ENCODE measurements around the gene KEAP1. TPM values are rescaled to one million over a fixed set of nuclear protein-coding genes. Genes with fewer than 3 reads are reported as not detected.

The KEAP1 gene
- total and polyA plus RNA-seq, 3 donors from 2014 or later, result 40.7 to 61.0 (median 54.1) TPM

- TF ChIP-seq POLR2A (IDR thresholded peaks at IDR 0.05), result no peak
- no peak for TF ChIP-seq CTCF (IDR thresholded peaks at IDR 0.05)
Observed at GRCh38 chr19:10449037-10449436, 54.1 kb downstream of the KEAP1 start.

GRCh38 chr19:10442698-10443097, 60.5 kb downstream of the KEAP1 start:
- no peaks in the 10 kb centered on the region for H3K9me3 ChIP-seq
- no peaks in the 10 kb centered on the region for H3K36me3 ChIP-seq (ENCODE audit: low read depth, missing control alignments)
- no peak overlapping the region for H3K27ac ChIP-seq
- DNase-seq, result no peak
- H3K27me3 ChIP-seq, result no peaks in the 10 kb centered on the region
- WGBS, 2 donors, result 89 to 92% methylated on average over 3 of the region's 3 CpGs
- no peak overlapping the region for H3K4me3 ChIP-seq
- TF ChIP-seq POLR2A (IDR thresholded peaks at IDR 0.05) (no peak), CTCF (IDR thresholded peaks at IDR 0.05) (no peak)
- intact Hi-C loops (cut with DNase I; ENCODE audit: low total_unique reads), result no loop called here
- H3K4me1 ChIP-seq, result no peaks in the 10 kb centered on the region

More at GRCh38 chr19:10449037-10449436, 54.1 kb downstream of the KEAP1 start:
- Histone ChIP-seq H3K27ac (no peak overlapping the region), H3K27me3 (no peaks in the 10 kb centered on the region), H3K36me3 (ENCODE audit: low read depth, missing control alignments) (no peaks in the 10 kb centered on the region), H3K9me3 (no peaks in the 10 kb centered on the region), H3K4me1 (no peaks in the 10 kb centered on the region), H3K4me3 (no peak overlapping the region)
- no peak for DNase-seq
- intact Hi-C loops (cut with DNase I; ENCODE audit: low total_unique reads), result no loop called here
- 87 to 97% methylated on average over 7 of the region's 7 CpGs for WGBS, 2 donors

- no peak overlapping the region for H3K4me3 ChIP-seq
- no peak for TF ChIP-seq CTCF (IDR thresholded peaks at IDR 0.05)
- TF ChIP-seq POLR2A (IDR thresholded peaks at IDR 0.05), result no peak
- no peaks in the 10 kb centered on the region for H3K9me3 ChIP-seq
- intact Hi-C loops (cut with DNase I; ENCODE audit: low total_unique reads), result no loop called here
- H3K27me3 ChIP-seq, result no peaks in the 10 kb centered on the region
- no peak for DNase-seq
- 84 to 88% methylated on average over 5 of the region's 5 CpGs for WGBS, 2 donors
- no peaks in the 10 kb centered on the region for H3K36me3 ChIP-seq (ENCODE audit: low read depth, missing control alignments)
- H3K4me1 ChIP-seq, result no peaks in the 10 kb centered on the region
- no peak overlapping the region for H3K27ac ChIP-seq
Observed at GRCh38 chr19:10439588-10439987, 63.6 kb downstream of the KEAP1 start.

MicroRNA genes within 50 kb of the gene (microRNA counts, 767-probe panel; counts per million panel counts)
- 0 to 152 counts per million in 2 donors for microRNA hsa-miR-1238

Small RNA genes lying within 50 kb of the gene (microRNA-seq; reads per million reads assigned to microRNA genes)
- gene MIR1238 (ENCODE audit: borderline number of aligned reads in 2 of 2, borderline replicate concordance in 1 of 2), result 0 reads per million in 2 donors

Small RNA genes lying within 50 kb of the gene (small RNA-seq; reads per million reads assigned to genes)
- 0 reads per million in 2 donors for gene MIR1238
- gene RNU7-140P, result 0 reads per million in 2 donors

Other genes with a start within 250 kb of the KEAP1 start
- 10 to 100 TPM; 10.1 to 18.0 TPM for gene ICAM1, start 232.2 kb downstream of the KEAP1 start, total RNA-seq
- gene ICAM1, start 232.2 kb downstream of the KEAP1 start, polyA plus RNA-seq (ENCODE audit: insufficient read depth, low read depth, low replicate concordance), result 14.3 TPM
- gene ICAM4, start 216.4 kb downstream of the KEAP1 start, total RNA-seq, result under 1 TPM; 0.25 to 0.47 TPM
- 0.28 TPM for gene ICAM4, start 216.4 kb downstream of the KEAP1 start, polyA plus RNA-seq (ENCODE audit: insufficient read depth, low read depth, low replicate concordance)
- 1 to 10 TPM; 4.3 to 7.6 TPM for gene ICAM5, start 213.4 kb downstream of the KEAP1 start, total RNA-seq
- gene ICAM5, start 213.4 kb downstream of the KEAP1 start, polyA plus RNA-seq (ENCODE audit: insufficient read depth, low read depth, low replicate concordance), result 5.4 TPM
- 10 to 100 TPM; 12.8 to 22.1 TPM for gene ZGLP1, start 193.5 kb downstream of the KEAP1 start, total RNA-seq
- gene ZGLP1, start 193.5 kb downstream of the KEAP1 start, polyA plus RNA-seq (ENCODE audit: insufficient read depth, low read depth, low replicate concordance), result 10.5 TPM
- 10 to 100 TPM; 35.7 to 40.2 TPM for gene FDX2, start 187.3 kb downstream of the KEAP1 start, total RNA-seq
- 26.8 TPM for gene FDX2, start 187.3 kb downstream of the KEAP1 start, polyA plus RNA-seq (ENCODE audit: insufficient read depth, low read depth, low replicate concordance)
- 10 to 100 TPM; 34.5 to 49.6 TPM for gene RAVER1, start 169.8 kb downstream of the KEAP1 start, total RNA-seq
- 32.3 TPM for gene RAVER1, start 169.8 kb downstream of the KEAP1 start, polyA plus RNA-seq (ENCODE audit: insufficient read depth, low read depth, low replicate concordance)
- gene ICAM3, start 163.7 kb downstream of the KEAP1 start, total RNA-seq, result 1 to 10 TPM; 2.4 to 2.8 TPM
- 6.3 TPM for gene ICAM3, start 163.7 kb downstream of the KEAP1 start, polyA plus RNA-seq (ENCODE audit: insufficient read depth, low read depth, low replicate concordance)
- 100 to 1,000 TPM; 112 to 113 TPM for gene TYK2, start 122.8 kb downstream of the KEAP1 start, total RNA-seq
- gene TYK2, start 122.8 kb downstream of the KEAP1 start, polyA plus RNA-seq (ENCODE audit: insufficient read depth, low read depth, low replicate concordance), result 47.6 TPM
- 100 to 1,000 TPM; 160 to 210 TPM for gene CDC37, start 99.8 kb downstream of the KEAP1 start, total RNA-seq
- 170 TPM for gene CDC37, start 99.8 kb downstream of the KEAP1 start, polyA plus RNA-seq (ENCODE audit: insufficient read depth, low read depth, low replicate concordance)
- gene PDE4A, start 82.8 kb downstream of the KEAP1 start, total RNA-seq, result 10 to 100 TPM; 20.1 to 35.0 TPM
- gene PDE4A, start 82.8 kb downstream of the KEAP1 start, polyA plus RNA-seq (ENCODE audit: insufficient read depth, low read depth, low replicate concordance), result 35.4 TPM
- gene S1PR5, start 14.1 kb upstream of the KEAP1 start, total RNA-seq, result under 1 TPM; 0.12 to 0.31 TPM
- 0.61 TPM for gene S1PR5, start 14.1 kb upstream of the KEAP1 start, polyA plus RNA-seq (ENCODE audit: insufficient read depth, low read depth, low replicate concordance)
- 10 to 100 TPM; 80.5 to 97.1 TPM for gene ATG4D, start 40.5 kb upstream of the KEAP1 start, total RNA-seq
- gene ATG4D, start 40.5 kb upstream of the KEAP1 start, polyA plus RNA-seq (ENCODE audit: insufficient read depth, low read depth, low replicate concordance), result 167 TPM
- gene KRI1, start 62.7 kb upstream of the KEAP1 start, total RNA-seq, result 10 to 100 TPM; 33.7 to 34.6 TPM
- gene KRI1, start 62.7 kb upstream of the KEAP1 start, polyA plus RNA-seq (ENCODE audit: insufficient read depth, low read depth, low replicate concordance), result 48.3 TPM
- gene CDKN2D, start 65.6 kb upstream of the KEAP1 start, total RNA-seq, result 10 to 100 TPM; 30.6 to 37.2 TPM
- gene CDKN2D, start 65.6 kb upstream of the KEAP1 start, polyA plus RNA-seq (ENCODE audit: insufficient read depth, low read depth, low replicate concordance), result 57.7 TPM
- 1 to 10 TPM; 6.9 to 7.7 TPM for gene AP1M2, start 84.0 kb upstream of the KEAP1 start, total RNA-seq
- gene AP1M2, start 84.0 kb upstream of the KEAP1 start, polyA plus RNA-seq (ENCODE audit: insufficient read depth, low read depth, low replicate concordance), result 23.3 TPM
- 100 to 1,000 TPM; 360 to 463 TPM for gene SLC44A2, start 122.2 kb upstream of the KEAP1 start, total RNA-seq
- 268 TPM for gene SLC44A2, start 122.2 kb upstream of the KEAP1 start, polyA plus RNA-seq (ENCODE audit: insufficient read depth, low read depth, low replicate concordance)
- 100 to 1,000 TPM; 246 to 253 TPM for gene ILF3, start 151.0 kb upstream of the KEAP1 start, total RNA-seq
- 263 TPM for gene ILF3, start 151.0 kb upstream of the KEAP1 start, polyA plus RNA-seq (ENCODE audit: insufficient read depth, low read depth, low replicate concordance)
- 10 to 100 TPM; 44.3 to 44.6 TPM for gene QTRT1, start 198.1 kb upstream of the KEAP1 start, total RNA-seq
- 27.8 TPM for gene QTRT1, start 198.1 kb upstream of the KEAP1 start, polyA plus RNA-seq (ENCODE audit: insufficient read depth, low read depth, low replicate concordance)
- gene DNM2, start 214.7 kb upstream of the KEAP1 start, total RNA-seq, result 100 to 1,000 TPM; 226 to 274 TPM
- 166 TPM for gene DNM2, start 214.7 kb upstream of the KEAP1 start, polyA plus RNA-seq (ENCODE audit: insufficient read depth, low read depth, low replicate concordance)

Measured in testis (tissue), 3 donors.